Dermis blood vessel endothelial cell (primary cell): ENCODE measurements around the gene ZNF518B. TPM values are rescaled to one million over a fixed set of nuclear protein-coding genes. Genes with fewer than 3 reads are reported as not detected.
"Not testable (repeated sequence)": the region's sequence is repeated elsewhere in the genome, so short reads cannot be mapped to it uniquely, and the experiment has no call there.

Experiments
- DNase-seq: peaks from one replicate; pipeline ENCODE4 v3.0.0; 2010
- total RNA-seq: library from RNA; depleted of rRNA; stranded (reverse); fragments of >200 nt; gene quantifications from 2 replicates; pipeline ENCODE4 v1.2.3, GENCODE V29; 2014

Gene ZNF518B
- total RNA-seq, 1 donor from 2014 or later, result 43.7 TPM

DNA sequence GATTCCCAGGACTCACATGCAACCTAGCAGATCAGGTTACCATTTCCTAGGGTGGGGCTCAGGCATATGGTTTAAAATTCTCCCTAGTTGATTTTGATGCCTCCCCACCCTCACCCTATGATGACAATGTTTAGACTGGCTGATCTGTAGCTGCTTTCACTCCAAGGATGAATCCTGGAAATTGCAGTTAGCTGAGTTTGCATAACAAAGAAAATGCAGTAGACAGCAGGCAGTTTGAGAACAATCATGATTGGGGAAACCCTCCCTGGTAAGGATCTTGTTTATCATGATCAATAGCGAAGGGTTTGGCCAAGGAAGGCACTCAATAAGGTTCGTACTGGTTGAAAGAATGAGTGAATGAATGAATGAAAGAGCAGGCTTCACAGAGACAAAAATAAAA lies 2.1 kb downstream of the ZNF518B start:
- no peak for DNase-seq

DNA sequence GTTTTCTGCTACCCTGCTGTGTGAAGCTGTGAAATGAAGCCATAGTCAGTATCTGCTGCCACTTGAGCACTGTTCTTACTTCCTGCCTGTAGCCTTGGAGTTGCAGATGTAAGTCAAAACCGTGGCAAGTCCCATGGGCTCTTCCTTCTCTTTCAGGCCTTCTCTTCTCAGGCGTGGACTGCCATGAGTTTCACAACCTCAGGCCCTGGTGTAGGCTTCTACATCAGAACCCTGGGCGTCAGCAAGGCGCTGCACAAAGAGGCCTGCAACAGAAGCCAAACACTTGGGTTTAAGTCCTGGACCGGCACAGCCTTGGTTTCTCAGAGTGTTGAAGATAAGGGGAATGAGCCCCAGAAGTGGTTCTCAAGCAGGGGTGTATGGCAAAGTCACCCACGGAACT lies 2.5 kb downstream of the ZNF518B start:
- DNase-seq, result no peak

DNA sequence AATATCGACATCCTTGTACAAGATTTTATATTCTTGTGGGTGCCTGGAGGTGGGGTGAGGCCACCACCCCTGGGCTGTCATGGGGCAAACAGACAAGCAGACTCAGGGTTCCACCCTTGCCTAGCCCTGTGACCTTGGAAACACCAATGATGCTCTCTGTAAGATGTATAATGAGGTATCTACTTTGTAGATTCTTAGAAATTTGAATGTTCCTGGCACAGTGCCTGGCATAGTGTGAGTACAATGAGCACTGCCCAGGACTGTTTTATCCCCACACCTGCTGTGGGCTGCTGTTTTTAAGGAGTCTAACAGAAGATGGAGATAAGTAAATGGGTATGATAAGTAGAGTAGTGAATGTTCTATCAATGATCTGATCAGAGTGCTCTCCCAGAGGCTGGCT lies 3.1 kb downstream of the ZNF518B start:
- DNase-seq, result no peak

DNA sequence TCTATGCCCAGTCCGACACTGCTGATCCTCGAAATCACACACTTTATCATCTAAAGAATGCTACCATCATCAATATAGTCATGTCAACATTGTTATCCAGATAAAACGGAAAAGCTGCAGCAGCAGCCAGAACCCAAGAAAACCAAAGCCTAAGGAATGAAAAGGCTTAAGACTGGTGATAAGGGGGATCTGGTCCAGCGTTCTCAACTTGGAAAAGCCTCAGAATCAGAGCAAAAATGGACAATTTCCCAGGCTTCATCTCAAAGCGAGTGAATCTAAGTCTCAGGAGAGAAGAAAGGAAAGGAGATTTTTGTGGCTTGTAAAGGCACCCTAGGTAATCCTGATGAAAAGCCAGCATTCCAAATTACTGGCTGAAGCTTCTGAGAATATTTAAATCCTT lies 8.2 kb downstream of the ZNF518B start:
- DNase-seq, result no peak

DNA sequence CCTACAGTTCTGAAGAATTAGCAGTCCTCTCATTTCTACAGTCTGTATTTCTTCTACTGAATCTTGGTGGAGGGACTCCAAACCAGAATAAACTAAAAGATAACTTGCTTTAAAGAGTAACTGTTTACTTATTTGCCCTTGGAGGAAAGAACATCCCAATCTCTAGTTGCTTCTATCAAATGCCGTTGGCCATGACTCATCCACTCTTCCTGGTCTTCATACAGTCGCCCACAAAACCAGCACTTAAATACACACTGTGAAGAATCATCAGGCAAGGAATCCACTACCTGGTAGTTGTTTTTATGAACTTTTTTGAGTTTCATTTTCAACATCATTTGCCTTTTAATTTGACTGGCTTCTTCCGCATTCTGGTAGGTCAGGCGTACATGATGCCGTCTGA lies 14.2 kb downstream of the ZNF518B start:
- DNase-seq, result peak; percentile 13

DNA sequence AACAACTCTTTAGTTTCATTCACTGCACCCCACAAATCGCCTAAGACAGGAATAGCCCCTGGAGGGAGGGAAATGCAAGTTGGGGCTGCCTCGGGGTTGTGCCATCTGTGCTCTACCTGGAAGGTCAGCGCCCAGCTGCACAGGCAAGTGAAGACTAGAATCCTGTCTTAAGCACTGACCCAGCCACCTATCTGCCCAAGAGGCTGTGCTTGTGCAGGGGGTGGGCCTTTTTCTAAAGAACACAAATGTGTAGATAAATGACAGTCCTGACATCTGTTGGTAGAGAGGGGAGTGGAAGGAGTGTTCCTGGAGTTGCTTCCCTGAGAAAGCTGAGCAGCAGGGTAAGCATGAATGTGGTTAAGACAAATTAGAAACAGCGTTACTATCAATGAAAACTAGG lies 15.7 kb downstream of the ZNF518B start:
- no peak for DNase-seq

DNA sequence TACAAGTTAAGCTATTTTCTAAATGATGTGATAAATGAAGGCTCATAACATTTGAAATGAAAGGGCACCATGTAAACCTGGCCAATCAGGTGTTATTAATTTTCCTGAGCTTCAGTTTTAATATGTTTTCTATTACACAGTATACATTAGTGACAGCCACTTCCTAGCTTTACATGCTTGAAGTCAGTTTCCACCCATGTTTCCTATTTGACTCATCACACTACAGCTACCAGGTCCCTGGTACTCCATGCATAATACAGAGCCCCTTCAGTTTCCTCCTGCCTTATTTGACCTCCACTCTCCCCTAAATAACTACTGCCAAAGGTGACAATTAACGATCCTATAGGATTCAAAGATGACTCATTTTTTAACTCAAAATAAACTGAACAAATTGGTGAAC lies 18.3 kb downstream of the ZNF518B start:
- peak; percentile 20 for DNase-seq

DNA sequence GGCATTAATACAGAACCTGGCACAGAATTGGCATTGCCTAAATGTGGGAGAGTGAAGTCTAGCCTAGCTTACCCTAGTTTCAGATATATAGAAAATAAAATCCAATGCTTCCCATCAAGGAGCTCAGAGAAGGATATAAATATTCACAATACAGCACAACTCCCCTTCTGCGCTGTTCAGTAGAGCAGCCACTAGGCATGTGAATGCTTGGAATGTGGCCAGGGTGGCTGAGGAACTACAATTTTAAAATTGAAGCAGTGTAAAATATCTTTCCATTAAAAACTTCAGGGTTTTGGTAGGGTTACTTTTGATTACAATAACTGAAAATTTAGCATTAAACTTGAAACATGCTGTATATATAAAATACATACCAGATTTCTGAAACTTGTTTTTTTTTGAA lies 19.5 kb downstream of the ZNF518B start:
- DNase-seq, result no peak

DNA sequence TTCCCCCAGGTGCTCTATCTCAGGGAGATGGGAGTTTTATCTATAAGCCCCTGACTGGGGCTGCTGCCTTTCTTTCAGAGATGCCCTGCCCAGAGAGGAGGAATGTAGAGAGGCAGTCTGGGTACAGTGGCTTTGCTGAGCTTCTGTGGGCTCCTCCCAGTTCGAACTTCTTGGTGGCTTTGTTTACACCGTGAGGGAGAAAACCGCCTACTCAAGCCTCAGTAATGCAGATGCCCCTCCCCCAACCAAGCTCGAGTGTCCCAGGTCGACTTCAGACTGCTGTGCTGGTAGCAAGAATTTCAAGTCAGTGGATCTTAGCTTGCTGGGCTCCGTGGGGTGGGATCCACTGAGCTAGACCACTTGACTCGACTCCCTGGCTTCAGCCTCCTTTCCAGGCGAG lies 29.5 kb downstream of the ZNF518B start:
- DNase-seq, result not testable (repeated sequence)

- DNase-seq, result no peak
These were observed 35.7 kb downstream of the ZNF518B start for GRCh38 chr4:10421344-10422055.

- no peak for DNase-seq
These were observed 39.5 kb downstream of the ZNF518B start for GRCh38 chr4:10417740-10418139.

GRCh38 chr4:10416441-10416840 lies 40.8 kb downstream of the ZNF518B start:
- no peak for DNase-seq

DNA sequence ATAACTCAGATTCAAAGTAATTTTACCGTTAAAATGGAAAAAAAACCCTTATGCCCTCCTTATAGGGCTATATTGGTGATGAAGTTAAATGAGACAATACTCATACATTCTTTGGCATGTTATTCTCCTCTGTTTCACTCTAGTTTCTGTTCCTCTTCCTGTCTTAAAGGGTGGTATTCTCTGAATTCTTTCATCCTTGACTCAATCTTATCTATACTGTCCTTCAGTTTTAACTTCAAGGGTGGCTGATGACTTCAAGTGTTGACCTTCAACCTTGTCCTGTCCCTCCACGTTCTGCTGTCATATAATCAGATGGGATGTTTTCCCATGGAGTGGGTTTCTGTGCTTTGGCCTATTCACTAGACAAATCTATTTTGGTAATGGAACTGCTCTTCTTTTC lies 44.0 kb downstream of the ZNF518B start:
- DNase-seq, result no peak

GRCh38 chr4:10405672-10406071 lies 51.6 kb downstream of the ZNF518B start:
- no peak for DNase-seq

DNA sequence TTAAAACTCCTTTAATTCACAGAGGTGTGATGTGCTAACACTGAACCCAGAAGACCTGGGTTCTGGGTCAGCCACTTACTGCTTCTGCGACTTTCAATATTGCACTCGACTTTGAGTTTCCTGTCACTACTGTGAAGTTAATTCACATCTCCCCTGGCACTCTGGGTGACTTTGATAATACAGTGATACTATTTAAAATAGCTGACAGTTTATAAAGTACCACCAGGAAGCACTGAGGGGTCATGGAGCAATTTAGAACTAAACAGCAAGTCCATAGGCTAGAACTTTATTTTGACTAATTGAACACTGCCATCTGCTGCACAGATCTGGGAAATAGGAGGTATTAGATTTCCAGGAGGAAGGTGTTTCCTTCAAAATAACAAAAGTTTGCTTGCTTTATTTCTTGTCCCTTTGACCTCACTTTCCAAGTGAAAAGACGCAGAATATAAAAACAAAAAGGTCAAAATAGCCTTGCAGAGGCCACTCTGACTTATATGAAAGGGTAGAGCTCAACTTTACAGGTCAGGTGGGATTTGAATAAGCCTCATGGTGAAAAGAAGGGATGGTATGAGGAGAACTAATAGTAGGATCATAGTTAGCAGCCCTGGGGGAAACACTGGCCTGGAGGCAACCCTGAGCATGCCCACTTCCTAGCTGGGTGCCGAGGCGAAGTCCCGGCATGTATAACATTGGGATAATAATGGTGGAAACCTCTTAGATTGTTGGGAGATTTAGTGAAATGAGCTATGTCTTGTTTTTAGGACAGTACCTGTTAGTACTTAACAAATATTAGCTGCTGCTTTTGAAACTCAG lies 53.4 kb downstream of the ZNF518B start:
- DNase-seq, result peak; percentile 66

DNA sequence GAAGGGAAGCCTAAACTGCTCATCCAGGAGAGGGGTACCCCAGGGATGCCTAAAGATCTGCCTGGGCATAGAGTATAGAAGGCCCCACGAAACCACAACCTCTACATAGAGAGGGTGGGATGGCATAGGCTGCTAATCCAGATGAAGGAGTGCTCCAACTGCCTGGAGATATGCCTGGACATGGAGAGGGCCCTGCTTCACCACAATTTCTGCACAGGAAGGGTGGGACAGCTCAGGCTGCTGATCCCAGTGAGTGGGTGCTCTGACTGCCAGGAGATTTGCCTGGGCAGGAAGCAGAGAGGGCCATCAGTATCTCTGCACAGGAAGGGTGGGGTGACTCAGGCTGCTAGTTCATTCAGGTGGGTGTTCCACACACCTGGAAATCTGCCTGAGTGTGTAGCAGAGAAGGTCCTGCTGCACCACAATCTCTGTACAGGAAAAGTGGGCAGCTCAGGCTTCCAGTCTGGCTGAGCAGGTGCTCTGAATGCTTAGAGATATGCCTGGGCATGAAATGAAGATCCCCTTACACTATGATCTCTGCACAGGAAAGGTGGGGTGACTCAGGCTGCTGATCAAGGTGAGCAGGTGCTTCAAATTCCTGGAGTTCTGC lies 61.1 kb downstream of the ZNF518B start:
- DNase-seq, result no peak

Other genes with a start within 250 kb of the ZNF518B start
- gene CLNK, start 227.3 kb upstream of the ZNF518B start, total RNA-seq, result not detected in 2 replicates